Heart left ventricle (tissue), 13 donors: ENCODE results near the gene TBC1D5.

Source experiments
- POLR2A ChIP-seq, 2 donors: fragments of 450-650 bp; IDR thresholded peaks; one replicate each; pipeline ENCODE4 v1.6.1; 2017; ENCODE audit warnings: antibody characterized with exemption in 2 of 2, mild to moderate bottlenecking in 2 of 2, moderate library complexity in 2 of 2
- TF ChIP-seq, protein P1 (sequence below), 12 donors: fragments of 200-600 bp; sonication (generic) in 4 of 12; IDR thresholded peaks; one replicate each; pipeline versions ENCODE4 v1.5.0 to v1.8.0; 2018 to 2022; ENCODE audit warnings: antibody characterized with exemption in 12 of 12, mild to moderate bottlenecking in 5 of 12
- donor health status: ischemic (EF 13 %, LVEDD 7.1; RV severe dilation, severe dysfunction).
- donor health status: DM: no; HTN: yes; CAD: no.
- donor health status: DM: no; HTN: no; CAD: no.
- donor health status: ischemic (EF 25% LVEDD 6.9; RV normal size, moderate dysfunction).
- donor health status: ischemic (EF 25% LVEDD 5.7; RV mildly dilated, moderate dysfunction).
- donor health status: ischemic (EF 35%, LVEDD 5.7; RV mildly dilated, moderate dysfunction).
- donor health status: nonischemic (EF 11% LVEDD 7.7; RV severe dilation, severe dysfunction).
- donor health status: DM: yes; HTN: yes; CAD: no.
- donor health status: PGD.
- donor health status: ischemic (EF 29% LVEDD 5.4; RV normal size, mild dysfunction).
- donor health status: nonischemic (EF 23%, LVEDD 6.1; RV moderate dilation, normal function).

DNA sequence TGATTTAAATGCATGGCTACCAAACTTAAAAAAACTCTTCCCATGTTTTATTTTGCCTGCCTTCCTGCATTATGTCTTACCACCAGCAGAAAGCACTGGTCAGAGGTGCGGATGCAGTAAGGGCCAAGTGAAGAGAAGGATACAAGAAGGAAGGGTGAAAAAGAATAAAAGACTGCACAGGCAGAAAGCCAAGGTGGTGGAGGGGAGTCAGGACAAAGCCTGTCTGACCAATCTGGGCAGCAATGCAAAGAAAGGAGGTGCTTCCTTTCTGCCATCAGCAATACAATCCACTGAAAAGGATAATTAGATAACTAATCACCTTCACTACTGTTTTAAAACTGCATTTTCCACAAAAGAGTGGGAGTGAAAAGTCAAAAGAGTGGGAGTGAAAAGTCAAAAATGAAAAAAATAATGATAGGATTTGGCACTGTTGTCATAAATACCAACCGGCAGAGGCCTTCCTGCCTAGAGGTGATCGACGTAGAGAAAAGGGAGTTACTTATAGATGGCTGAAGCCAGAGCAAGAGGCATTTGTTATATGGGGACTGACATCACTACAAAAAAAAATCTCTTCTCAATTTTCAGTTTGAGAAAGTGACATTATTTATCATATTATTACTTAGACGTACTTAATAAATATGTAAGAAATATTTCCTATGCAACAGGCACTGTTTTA is 385.3 kb downstream of the TBC1D5 start:
- no peak for TF ChIP-seq POLR2A (IDR thresholded peaks at IDR 0.05)
- TF ChIP-seq, protein P1, sequence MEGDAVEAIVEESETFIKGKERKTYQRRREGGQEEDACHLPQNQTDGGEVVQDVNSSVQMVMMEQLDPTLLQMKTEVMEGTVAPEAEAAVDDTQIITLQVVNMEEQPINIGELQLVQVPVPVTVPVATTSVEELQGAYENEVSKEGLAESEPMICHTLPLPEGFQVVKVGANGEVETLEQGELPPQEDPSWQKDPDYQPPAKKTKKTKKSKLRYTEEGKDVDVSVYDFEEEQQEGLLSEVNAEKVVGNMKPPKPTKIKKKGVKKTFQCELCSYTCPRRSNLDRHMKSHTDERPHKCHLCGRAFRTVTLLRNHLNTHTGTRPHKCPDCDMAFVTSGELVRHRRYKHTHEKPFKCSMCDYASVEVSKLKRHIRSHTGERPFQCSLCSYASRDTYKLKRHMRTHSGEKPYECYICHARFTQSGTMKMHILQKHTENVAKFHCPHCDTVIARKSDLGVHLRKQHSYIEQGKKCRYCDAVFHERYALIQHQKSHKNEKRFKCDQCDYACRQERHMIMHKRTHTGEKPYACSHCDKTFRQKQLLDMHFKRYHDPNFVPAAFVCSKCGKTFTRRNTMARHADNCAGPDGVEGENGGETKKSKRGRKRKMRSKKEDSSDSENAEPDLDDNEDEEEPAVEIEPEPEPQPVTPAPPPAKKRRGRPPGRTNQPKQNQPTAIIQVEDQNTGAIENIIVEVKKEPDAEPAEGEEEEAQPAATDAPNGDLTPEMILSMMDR (IDR thresholded peaks at IDR 0.05) = no peak
